HG03460 (cell line): ENCODE data around the gene SMCO2.

Experiments
- ATAC-seq: cut with Tn5 transposase; IDR thresholded peaks from one replicate; pipeline ENCODE4 v1.9.1; 2021; ENCODE audit not compliant: unreplicated experiment

Gene SMCO2

DNA sequence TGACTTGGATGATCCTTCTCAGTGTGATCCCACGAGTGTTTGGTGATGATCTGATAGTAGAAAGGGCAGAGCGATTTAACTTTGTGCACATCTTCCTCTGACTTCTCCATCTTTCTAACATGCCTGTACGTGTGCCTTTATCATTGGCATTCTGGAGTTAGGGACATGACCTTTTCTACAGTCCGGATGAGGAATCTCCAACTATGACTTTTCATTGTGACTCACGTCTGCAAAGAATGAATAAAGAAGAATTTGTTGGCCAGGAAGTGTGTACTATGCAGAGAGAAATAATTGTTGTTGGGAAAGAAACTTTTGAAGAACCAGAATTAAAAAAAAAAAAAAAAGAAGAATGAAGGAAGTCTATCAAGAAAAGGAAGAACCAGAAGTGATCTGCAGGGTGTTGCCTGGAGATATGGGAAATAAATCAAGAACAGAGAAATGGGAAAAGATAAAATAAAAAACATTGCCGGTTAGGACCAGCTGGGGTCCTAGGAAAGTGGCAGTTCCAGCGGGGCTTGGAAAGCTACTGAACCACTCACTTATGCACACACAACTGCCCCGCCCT lies 102.8 kb downstream of the SMCO2 start:
- ATAC-seq, result no peak

GRCh38 chr12:27549801-27550652 lies 103.5 kb downstream of the SMCO2 start:
- ATAC-seq, result no peak

DNA sequence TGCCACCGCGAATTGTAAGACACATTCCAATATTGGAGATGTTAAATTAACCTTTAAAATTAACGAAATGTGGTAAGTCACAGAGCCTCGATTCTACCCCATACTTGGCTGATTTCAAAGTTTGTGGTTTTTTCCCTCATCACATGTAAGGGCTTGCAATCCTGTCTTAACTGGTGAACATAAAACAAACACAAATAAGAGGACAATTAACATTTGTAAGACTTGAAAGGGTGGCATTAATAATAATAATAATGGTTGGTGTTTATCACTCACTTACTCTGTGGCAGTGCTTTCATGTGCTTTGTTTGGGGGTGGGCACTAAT lies 104.1 kb downstream of the SMCO2 start:
- ATAC-seq, result no peak

DNA sequence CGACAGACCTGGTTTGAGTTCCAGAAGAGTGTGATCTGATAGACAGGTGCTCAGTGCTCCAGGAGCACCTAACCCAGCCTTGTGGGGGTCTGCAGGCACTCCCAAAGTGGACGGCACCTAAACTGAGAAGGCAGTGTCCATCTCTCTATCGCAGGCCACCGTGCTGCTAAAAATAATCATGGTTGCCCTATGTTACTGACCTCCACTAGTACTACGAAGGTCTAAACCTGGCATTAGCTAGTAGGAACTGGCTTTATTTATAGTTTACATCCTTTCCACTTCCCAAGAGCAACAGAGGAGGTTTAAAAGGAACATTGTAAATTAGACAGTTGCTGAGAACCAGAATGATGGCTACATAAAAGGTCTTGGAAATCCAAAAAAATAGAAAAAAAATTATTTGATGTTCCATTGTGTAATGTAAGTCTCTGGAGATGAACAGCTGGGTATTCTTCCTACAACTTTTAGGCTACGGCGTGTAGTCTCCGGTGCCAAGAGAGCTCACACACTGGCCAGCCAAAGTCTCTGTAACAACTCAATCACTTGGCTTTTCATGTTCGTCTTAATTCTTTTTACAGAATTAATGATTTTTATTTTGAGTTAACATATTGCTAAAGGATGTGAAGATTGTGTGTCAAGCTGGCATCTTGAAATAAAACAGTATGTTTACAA lies 104.8 kb downstream of the SMCO2 start:
- no peak for ATAC-seq
